NCI-H2227 (cell line): Measurements from ENCODE around the gene B4GALT1.
"Not testable (repeated sequence)": the region's sequence is repeated elsewhere in the genome, so short reads cannot be mapped to it uniquely, and the experiment has no call there.

ENCODE experiments used
- DNase-seq: peaks from one replicate; lab custom pipeline; 2025; ENCODE audit not compliant: unreplicated experiment; lab: John Stamatoyannopoulos, UW

B4GALT1 gene

DNA sequence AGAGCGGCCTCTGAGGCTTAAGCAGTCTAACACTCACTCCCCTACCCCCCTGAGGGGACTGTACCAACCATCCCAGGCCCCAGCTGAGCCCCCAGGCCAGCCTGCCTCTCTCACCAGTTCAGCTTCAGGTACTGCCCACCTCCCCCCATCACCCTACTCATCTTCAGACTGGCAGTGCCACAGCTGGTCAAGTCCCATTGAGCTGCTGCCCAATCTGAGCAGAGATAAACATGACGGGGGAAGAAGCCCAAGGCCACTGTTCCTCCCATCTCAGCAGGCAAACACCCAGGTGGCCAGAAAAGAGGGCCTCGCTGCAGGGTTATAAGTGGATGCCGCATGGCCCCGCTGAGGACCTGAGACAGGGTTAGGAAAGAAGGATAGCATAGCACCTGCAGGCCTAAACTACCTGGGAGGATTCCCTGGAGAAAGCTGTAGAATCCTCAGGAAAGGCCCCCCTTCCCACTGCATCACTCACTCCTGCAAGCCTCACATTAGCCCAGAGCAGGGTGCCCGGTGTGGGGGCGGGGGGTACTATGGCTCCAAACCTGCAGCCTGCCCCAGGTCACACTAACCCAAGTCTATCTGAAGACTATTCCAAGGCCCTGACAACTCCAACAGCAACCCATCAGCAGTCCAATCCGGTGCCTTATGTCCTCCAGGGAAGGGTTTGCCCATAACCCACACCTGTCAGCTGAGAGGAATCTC, 3.6 kb downstream of the B4GALT1 start:
- DNase-seq, result no peak

DNA sequence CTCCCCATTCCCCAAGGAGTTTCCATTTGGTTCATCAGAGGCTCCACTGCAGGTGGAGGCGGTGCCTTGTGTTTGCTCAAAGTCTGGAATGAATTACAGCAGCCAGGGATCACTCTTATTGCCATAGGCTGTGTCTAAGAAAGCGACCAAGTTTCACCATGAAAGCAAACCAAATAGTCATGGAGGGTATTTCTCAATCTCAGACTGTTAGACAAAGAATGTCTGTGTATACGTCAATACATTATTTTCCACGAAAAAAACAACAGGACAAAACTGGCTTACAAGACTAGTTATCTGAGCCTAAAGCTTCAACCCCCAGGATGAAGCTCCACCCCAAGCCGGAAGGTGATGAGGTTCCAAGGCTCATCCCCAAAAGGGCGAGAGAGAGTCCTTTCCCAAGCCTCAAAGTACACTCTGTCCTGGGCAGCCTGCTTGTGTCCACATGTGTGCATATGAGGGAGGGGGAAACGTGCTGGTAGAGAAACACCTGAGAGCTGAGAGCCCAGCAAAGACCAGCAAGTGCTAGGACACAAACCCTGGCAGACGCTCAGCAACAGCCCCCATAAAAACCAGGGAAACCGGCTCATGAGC, 4.3 kb downstream of the B4GALT1 start:
- no peak for DNase-seq

GRCh38 chr9:33161589-33162132, 5.5 kb downstream of the B4GALT1 start:
- no peak for DNase-seq

- DNase-seq, result peak; percentile 54
Measured at GRCh38 chr9:33161011-33161588, 6.0 kb downstream of the B4GALT1 start.

- DNase-seq, result not testable (repeated sequence)
Measured at GRCh38 chr9:33160446-33160845, 6.7 kb downstream of the B4GALT1 start.

DNA sequence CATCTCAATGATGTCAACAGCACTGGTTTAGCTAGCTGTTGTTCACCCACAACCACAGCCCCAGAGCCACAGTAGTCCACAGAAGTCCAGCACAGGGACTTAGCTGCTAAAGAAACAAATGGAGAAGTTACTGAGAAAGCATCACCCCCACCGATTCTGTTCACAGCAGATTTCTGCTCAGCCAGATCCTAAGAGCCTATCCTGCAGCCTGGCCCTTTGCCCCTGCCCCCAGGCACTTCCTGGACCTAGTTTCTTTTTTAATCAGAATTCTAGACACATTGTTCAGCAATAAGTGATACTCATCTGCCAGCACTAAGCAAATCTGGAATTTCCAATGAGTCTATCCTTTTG, 7.4 kb downstream of the B4GALT1 start:
- DNase-seq, result no peak

- no peak for DNase-seq
Measured at GRCh38 chr9:33158843-33159776, 8.0 kb downstream of the B4GALT1 start.

- DNase-seq, result no peak
Measured at GRCh38 chr9:33157960-33158842, 8.9 kb downstream of the B4GALT1 start.

DNA sequence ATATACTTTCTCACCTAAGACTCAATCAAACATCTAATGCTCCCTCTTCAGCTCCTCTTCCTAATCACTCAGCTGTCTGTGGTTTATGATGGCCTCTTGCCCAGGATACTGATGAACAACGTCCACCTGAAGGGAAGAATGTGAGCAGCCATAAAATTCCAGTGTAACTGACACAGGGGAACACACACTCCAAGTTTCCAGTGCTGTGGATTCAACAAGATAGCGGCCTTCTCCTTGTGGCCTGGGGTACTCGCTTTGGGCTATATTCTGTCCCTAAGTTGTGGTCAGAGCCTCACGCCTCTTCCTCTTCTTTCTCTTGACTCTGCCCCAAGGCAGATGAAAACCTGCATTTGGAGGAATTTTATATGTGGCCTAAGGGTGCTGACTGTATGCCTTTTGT, 11.7 kb downstream of the B4GALT1 start:
- DNase-seq, result no peak

GRCh38 chr9:33154371-33154770, 12.8 kb downstream of the B4GALT1 start:
- DNase-seq, result no peak

DNA sequence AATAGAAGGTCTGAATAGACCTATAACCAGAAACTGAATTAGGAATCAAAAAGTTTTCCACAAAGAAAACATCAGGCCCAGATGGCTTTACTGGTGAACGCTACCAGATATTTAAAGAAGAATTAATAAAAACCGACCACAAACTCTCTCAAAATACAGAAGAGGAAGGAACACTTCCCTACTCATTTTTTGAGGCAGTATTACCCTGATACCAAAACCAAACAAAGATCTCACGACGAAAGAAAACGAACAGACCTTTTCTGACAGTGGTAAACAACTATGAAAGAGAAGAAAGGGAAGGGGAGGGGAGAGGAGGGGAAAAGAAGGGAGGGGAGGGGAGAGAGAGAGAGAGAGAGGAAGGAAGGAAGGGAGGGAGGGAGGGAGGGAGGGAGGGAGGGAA, 13.5 kb downstream of the B4GALT1 start:
- no peak for DNase-seq

- no peak for DNase-seq
Measured at GRCh38 chr9:33153001-33153400, 14.1 kb downstream of the B4GALT1 start.

DNA sequence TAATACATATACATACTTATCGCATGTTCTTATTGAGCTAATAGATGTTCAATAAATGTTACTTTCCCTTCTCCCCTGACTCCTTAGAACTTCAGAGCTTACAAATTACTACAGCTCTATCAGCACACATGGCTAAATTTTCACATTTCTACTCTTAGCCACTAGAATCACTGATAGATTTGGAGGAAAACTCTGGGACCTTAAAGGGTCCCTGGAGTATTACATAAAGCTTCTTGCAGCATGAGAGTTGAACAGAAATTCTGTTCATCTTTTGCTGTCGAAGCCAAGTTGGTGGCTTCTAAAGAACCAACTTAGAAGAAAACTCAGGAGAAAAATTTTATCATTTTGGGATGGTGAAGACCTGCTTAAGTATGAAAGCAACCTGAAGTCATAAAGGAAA, 15.5 kb downstream of the B4GALT1 start:
- DNase-seq, result no peak

GRCh38 chr9:33151007-33151557, 16.1 kb downstream of the B4GALT1 start:
- peak; percentile 44 for DNase-seq

GRCh38 chr9:33148367-33149014, 18.6 kb downstream of the B4GALT1 start:
- no peak for DNase-seq

DNA sequence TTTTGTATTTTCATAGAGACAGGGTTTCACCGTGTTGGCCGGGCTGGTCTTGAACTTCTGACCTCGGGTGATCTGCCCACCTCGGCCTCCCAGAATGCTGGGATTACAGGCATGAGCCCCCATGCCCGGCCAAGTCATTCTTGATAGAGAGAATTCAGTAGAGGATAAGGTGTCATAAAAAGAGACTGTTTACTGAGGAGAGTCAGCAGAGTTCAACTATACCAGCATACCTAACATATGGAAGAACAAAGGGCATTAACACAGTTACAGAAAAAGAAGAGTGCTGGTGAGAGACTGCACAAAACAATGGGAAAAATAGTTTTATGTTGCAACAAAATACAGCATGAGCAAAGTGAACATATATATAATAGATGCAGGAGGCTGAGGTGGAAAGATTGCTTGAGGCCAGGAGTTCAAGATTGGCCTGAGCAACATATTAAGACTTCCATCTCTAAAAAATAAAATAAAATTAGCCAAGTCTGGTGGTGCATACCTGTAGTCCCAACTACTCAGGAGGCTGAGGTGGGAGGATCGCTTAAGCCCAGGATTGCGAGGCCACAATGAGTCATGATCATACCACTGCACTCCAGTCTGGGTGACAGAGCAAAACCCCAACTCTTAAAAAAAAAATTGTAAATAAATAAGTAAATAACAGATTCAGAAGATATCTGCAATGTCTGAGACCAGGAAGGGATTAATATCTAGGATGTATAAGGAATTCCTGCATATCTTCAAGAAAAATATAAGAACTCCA, 19.5 kb downstream of the B4GALT1 start:
- DNase-seq, result no peak

- DNase-seq, result no peak
Measured at GRCh38 chr9:33146298-33146697, 20.8 kb downstream of the B4GALT1 start.

DNA sequence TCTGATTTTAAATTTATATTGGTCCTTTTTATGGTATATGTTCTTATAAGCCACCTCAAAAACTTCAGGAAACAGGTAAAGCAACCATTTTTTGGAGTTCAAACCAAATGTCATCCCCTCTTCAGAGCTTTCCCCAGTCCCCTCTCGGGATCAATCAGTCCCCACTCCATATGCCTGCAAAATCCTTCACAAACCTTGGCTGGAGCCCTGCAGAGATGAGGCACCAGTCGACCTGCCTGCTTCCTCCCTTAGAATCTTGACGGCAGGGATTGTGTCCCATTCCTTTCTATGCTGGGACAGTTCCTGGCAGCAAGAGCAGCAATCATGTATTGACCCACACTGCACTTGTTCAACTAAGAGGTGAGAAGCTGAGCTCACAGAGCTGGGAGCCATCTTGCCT, 22.6 kb downstream of the B4GALT1 start:
- no peak for DNase-seq

- DNase-seq, result peak; percentile 31
Measured at GRCh38 chr9:33143241-33143661, 23.9 kb downstream of the B4GALT1 start.
